ENCODE results near the gene STAMBP. TPM values are rescaled to one million over a fixed set of nuclear protein-coding genes. Genes with fewer than 3 reads are reported as not detected.

The STAMBP gene
- total and polyA plus RNA-seq, 2 of the 13 experiments (the other 11 are each of a cell fraction or from before 2014, with no cell fraction given) = 49.6 to 53.2 TPM

GRCh38 chr2:73886357-73886756, 57.6 kb downstream of the STAMBP start:
- ATAC-seq = no peak
- Histone ChIP-seq H3K27me3 (ENCODE audit: control insufficient read depth in 1 of 2, insufficient read depth in 2 of 2, low read length in 2 of 2) (peaks cover 0 to 17% of the 10 kb centered on the region in 2 experiments; a peak in 3 of 5 replicates), H3K4me2 (ENCODE audit: low read depth, low read length) (no peak overlapping the region), H3K27ac (ENCODE audit: extremely low read length, insufficient read depth, low read length) (no peak overlapping the region), H4K20me1 (ENCODE audit: insufficient read depth, low read length) (no peaks in the 10 kb centered on the region), H3K4me1 (ENCODE audit: insufficient read depth, low read length) (peaks cover 12% of the 10 kb centered on the region), H3K36me3 (replicated peaks in 1 of 2; ENCODE audit: control insufficient read depth in 1 of 2, insufficient read depth in 2 of 2, low read length in 2 of 2) (no peaks in the 10 kb centered on the region), H3K4me3 (replicated peaks in 1 of 3; ENCODE audit: insufficient read depth in 1 of 3, low read depth in 2 of 3, low read length in 3 of 3) (no peak overlapping the region), H3K9me3 (ENCODE audit: low read length) (no peaks in the 10 kb centered on the region), H2AFZ (ENCODE audit: low read length) (no peak overlapping the region), H3K79me2 (ENCODE audit: insufficient read depth, low read length) (no peaks in the 10 kb centered on the region), H3K9ac (ENCODE audit: insufficient read depth, low read depth, low read length) (no peak overlapping the region)
- WGBS (ENCODE audit: low lambda C conversion rate) = 48% methylated on average over 4 of the region's 4 CpGs
- CTCF ChIA-PET (ENCODE audit: low intra/inter-chr PET ratio, low total read pairs) = no interaction called here
- FAIRE-seq = no peak
- POLR2A ChIA-PET = no interaction called here
- in situ Hi-C loops (cut with HindIII; ENCODE audit: extremely low pct_ligation_motif_present, low pct_unique_long_range_greater_than_20kb) = no loop called here
- TF ChIP-seq TGIF2 (CRISPR knock-in tag; IDR thresholded peaks at IDR 0.05) = no peak
- TF ChIP-seq ZMYM2 (CRISPR knock-in tag; IDR thresholded peaks at IDR 0.05) = no peak
- TF ChIP-seq ZNF44 (CRISPR knock-in tag; IDR thresholded peaks at IDR 0.05) = no peak
- TF ChIP-seq ZSCAN5A (CRISPR knock-in tag; IDR thresholded peaks at IDR 0.05; ENCODE audit: borderline replicate concordance) = no peak
- no peak for TF ChIP-seq ZNF891 (CRISPR knock-in tag; IDR thresholded peaks at IDR 0.05)
- no peak for TF ChIP-seq TCF7 (IDR thresholded peaks at IDR 0.05; ENCODE audit: low read depth)
- TF ChIP-seq HOXA9 (CRISPR knock-in tag; IDR thresholded peaks at IDR 0.05; ENCODE audit: borderline replicate concordance) = no peak
- no peak for TF ChIP-seq PHB2 (IDR thresholded peaks at IDR 0.05; ENCODE audit: partially characterized antibody)
- no peak for TF ChIP-seq ARNTL (CRISPR knock-in tag; IDR thresholded peaks at IDR 0.05)
- no peak for TF ChIP-seq TFAP4 (IDR thresholded peaks at IDR 0.05; ENCODE audit: borderline replicate concordance, low read depth)
- TF ChIP-seq KLF15 (CRISPR knock-in tag; IDR thresholded peaks at IDR 0.05; ENCODE audit: borderline replicate concordance) = no peak
- TF ChIP-seq CAMTA2 (CRISPR knock-in tag; IDR thresholded peaks at IDR 0.05; ENCODE audit: borderline replicate concordance) = no peak
- TF ChIP-seq MLX (CRISPR knock-in tag; IDR thresholded peaks at IDR 0.05) = no peak
- TF ChIP-seq CREBL2 (CRISPR knock-in tag; IDR thresholded peaks at IDR 0.05; ENCODE audit: borderline replicate concordance) = no peak
- no peak for TF ChIP-seq HDAC6 (IDR thresholded peaks at IDR 0.05; ENCODE audit: low read depth, low read length)
- no peak for TF ChIP-seq BCLAF1 (IDR thresholded peaks at IDR 0.05)
- no peak for TF ChIP-seq TCF7L2 (IDR thresholded peaks at IDR 0.05; ENCODE audit: low read depth, low read length)
- no peak for DNase-seq (ENCODE audit: low spot score)
- intact Hi-C loops (cut with micrococcal nuclease; ENCODE audit: unreplicated experiment) = no loop called here
- no TSS peak for BruUV-seq (replicated peaks)
